K562 (cell line): Measurements from ENCODE around the gene PDLIM7. TPM values are rescaled to one million over a fixed set of nuclear protein-coding genes. Genes with fewer than 3 reads are reported as not detected.

ENCODE experiments used
- BRF1 ChIP-seq: IDR thresholded peaks from 3 replicates; pipeline ENCODE4 v1.6.1; 2011; ENCODE audit warnings: borderline replicate concordance, mild to moderate bottlenecking; ENCODE audit not compliant: insufficient read length; ENCODE audit errors: extremely low read depth
- KLF13 ChIP-seq: fragments of 450-650 bp; IDR thresholded peaks from 2 replicates; pipeline ENCODE4 v1.6.1; 2016; ENCODE audit warnings: missing genetic modification characterization, low read depth, mild to moderate bottlenecking, missing compliant biosample characterization, moderate library complexity, borderline replicate concordance
- RB1 ChIP-seq: fragments of 450-650 bp; IDR thresholded peaks from 2 replicates; pipeline ENCODE4 v1.6.1; 2017; ENCODE audit warnings: low read depth, mild to moderate bottlenecking
- RBM34 ChIP-seq: fragments of 200-400 bp; formaldehyde crosslinking; IDR thresholded peaks from 2 replicates; pipeline ENCODE4 v1.6.1; 2018; ENCODE audit warnings: low read length, borderline replicate concordance; ENCODE audit not compliant: insufficient read depth
- TAF7 ChIP-seq: fragments of 450-650 bp; IDR thresholded peaks from 2 replicates; pipeline ENCODE4 v1.6.1; 2016; ENCODE audit warnings: missing genetic modification characterization, missing compliant biosample characterization
- ZBTB17 ChIP-seq: fragments of 450-650 bp; formaldehyde crosslinking; IDR thresholded peaks from 2 replicates; pipeline ENCODE4 v1.4.0; 2020; ENCODE audit warnings: mild to moderate bottlenecking
- polyA plus RNA-seq, 8 experiments: library from polyadenylated mRNA; depleted of rRNA in 4 of 8; stranded (reverse) in 5 of 8; unstranded in 3 of 8; fragments of >200 nt; fragmentation: Nextera tagmentation in 2 of 8; fragmentation: Illumina TruSeq in 1 of 8; extraction: Ambion mirVana in 2 of 8; extraction: Trizol in 1 of 8; gene quantifications; 2 replicates each; pipeline versions ENCODE4 v1.2.1 to v1.2.3, GENCODE V29; 2011 to 2014; ENCODE audit warnings: inconsistent platforms in 1 of 8, missing spikeins in 1 of 8
- total RNA-seq, 7 experiments: library from RNA; depleted of rRNA in 6 of 7; stranded (reverse); fragments of >200 nt in 6 of 7; fragmentation: Illumina TruSeq in 2 of 7; extraction: Trizol in 2 of 7; gene quantifications; 2 replicates each; pipeline versions ENCODE4 v1.2.1 to v1.2.3, GENCODE V29; 2011 to 2021; ENCODE audit warnings: low replicate concordance in 1 of 7
- TF ChIP-seq, protein P1 (sequence below): fragments of 450-650 bp; IDR thresholded peaks from 2 replicates; pipeline ENCODE4 v1.6.1; 2017; ENCODE audit warnings: mild to moderate bottlenecking, moderate library complexity
- TF ChIP-seq, protein P2 (sequence below): IDR thresholded peaks from 2 replicates; pipeline ENCODE4 v1.6.1; 2012; ENCODE audit warnings: low read depth, low read length, improper control_type of control experiment, borderline replicate concordance
- TF ChIP-seq, protein P3 (sequence below): sonication (generic); formaldehyde crosslinking; IDR thresholded peaks from 2 replicates; pipeline ENCODE4 v1.8.0; 2023; ENCODE audit warnings: mild to moderate bottlenecking, missing genetic modification reagents
- TF ChIP-seq, protein P4 (sequence below): fragments of 450-650 bp; formaldehyde crosslinking; IDR thresholded peaks from 2 replicates; pipeline ENCODE4 v1.4.0; 2022; ENCODE audit warnings: missing genetic modification characterization
- TF ChIP-seq, protein P5 (sequence below): fragments of 150-350 bp; conservative IDR thresholded peaks from 2 replicates; pipeline ENCODE4 v1.6.1; 2014; ENCODE audit warnings: low read length

The PDLIM7 gene
- total and polyA plus RNA-seq, 9 of the 15 experiments (the other 6 are each of a cell fraction or from before 2014, with no cell fraction given), result 2.1 to 124 (median 32.6) TPM

DNA sequence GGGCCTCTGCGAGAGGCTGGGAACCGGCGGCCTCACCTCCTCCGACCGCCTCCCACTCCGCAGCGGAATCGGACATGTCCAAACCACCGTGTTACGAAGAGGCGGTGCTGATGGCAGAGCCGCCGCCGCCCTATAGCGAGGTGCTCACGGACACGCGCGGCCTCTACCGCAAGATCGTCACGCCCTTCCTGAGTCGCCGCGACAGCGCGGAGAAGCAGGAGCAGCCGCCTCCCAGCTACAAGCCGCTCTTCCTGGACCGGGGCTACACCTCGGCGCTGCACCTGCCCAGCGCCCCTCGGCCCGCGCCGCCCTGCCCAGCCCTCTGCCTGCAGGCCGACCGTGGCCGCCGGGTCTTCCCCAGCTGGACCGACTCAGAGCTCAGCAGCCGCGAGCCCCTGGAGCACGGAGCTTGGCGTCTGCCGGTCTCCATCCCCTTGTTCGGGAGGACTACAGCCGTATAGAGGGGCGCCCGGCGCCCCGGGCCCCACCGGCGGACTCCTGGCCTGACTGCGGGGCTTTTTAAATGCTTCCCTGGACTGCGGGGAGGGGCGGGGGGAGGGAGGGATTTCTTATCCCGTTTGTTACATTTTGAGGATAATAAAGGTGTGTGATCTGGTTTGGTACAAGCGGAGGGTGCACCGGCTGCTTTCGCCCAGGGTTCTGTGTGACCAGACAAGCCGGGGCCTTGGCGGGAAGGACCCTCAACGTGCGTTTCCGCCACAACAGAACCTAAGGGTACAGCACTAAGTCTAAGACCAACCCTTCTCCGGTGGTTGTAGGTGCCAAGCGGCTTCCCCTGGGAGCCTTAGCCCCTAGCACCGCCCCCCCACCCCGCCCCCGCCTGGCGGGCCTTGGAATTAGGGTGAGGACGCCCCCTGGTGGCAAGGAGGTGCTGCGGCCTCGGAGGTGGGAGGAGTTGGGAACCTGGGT, 41.5 kb downstream of the PDLIM7 start (continued):
- TF ChIP-seq, protein P1, sequence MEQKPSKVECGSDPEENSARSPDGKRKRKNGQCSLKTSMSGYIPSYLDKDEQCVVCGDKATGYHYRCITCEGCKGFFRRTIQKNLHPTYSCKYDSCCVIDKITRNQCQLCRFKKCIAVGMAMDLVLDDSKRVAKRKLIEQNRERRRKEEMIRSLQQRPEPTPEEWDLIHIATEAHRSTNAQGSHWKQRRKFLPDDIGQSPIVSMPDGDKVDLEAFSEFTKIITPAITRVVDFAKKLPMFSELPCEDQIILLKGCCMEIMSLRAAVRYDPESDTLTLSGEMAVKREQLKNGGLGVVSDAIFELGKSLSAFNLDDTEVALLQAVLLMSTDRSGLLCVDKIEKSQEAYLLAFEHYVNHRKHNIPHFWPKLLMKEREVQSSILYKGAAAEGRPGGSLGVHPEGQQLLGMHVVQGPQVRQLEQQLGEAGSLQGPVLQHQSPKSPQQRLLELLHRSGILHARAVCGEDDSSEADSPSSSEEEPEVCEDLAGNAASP, result no peak
- TF ChIP-seq RBM34 (0 out of 2 replicates have a peak, but pooled peaks have one; percentile 68), BRF1 (no peak), TAF7 (tag) (no peak), RB1 (peak; percentile 21), KLF13 (tag) (no peak), ZBTB17 (CRISPR knock-in tag) (no peak)
- TF ChIP-seq, protein P2, sequence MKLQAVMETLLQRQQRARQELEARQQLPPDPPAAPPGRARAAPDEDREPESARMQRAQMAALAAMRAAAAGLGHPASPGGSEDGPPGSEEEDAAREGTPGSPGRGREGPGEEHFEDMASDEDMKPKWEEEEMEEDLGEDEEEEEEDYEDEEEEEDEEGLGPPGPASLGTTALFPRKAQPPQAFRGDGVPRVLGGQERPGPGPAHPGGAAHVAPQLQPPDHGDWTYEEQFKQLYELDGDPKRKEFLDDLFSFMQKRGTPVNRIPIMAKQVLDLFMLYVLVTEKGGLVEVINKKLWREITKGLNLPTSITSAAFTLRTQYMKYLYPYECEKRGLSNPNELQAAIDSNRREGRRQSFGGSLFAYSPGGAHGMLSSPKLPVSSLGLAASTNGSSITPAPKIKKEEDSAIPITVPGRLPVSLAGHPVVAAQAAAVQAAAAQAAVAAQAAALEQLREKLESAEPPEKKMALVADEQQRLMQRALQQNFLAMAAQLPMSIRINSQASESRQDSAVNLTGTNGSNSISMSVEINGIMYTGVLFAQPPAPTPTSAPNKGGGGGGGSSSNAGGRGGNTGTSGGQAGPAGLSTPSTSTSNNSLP, result no peak
- TF ChIP-seq, protein P3, sequence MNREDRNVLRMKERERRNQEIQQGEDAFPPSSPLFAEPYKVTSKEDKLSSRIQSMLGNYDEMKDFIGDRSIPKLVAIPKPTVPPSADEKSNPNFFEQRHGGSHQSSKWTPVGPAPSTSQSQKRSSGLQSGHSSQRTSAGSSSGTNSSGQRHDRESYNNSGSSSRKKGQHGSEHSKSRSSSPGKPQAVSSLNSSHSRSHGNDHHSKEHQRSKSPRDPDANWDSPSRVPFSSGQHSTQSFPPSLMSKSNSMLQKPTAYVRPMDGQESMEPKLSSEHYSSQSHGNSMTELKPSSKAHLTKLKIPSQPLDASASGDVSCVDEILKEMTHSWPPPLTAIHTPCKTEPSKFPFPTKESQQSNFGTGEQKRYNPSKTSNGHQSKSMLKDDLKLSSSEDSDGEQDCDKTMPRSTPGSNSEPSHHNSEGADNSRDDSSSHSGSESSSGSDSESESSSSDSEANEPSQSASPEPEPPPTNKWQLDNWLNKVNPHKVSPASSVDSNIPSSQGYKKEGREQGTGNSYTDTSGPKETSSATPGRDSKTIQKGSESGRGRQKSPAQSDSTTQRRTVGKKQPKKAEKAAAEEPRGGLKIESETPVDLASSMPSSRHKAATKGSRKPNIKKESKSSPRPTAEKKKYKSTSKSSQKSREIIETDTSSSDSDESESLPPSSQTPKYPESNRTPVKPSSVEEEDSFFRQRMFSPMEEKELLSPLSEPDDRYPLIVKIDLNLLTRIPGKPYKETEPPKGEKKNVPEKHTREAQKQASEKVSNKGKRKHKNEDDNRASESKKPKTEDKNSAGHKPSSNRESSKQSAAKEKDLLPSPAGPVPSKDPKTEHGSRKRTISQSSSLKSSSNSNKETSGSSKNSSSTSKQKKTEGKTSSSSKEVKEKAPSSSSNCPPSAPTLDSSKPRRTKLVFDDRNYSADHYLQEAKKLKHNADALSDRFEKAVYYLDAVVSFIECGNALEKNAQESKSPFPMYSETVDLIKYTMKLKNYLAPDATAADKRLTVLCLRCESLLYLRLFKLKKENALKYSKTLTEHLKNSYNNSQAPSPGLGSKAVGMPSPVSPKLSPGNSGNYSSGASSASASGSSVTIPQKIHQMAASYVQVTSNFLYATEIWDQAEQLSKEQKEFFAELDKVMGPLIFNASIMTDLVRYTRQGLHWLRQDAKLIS (CRISPR knock-in tag), result 0 out of 2 replicates have a peak, but pooled peaks have one; percentile 82
- TF ChIP-seq, protein P4, sequence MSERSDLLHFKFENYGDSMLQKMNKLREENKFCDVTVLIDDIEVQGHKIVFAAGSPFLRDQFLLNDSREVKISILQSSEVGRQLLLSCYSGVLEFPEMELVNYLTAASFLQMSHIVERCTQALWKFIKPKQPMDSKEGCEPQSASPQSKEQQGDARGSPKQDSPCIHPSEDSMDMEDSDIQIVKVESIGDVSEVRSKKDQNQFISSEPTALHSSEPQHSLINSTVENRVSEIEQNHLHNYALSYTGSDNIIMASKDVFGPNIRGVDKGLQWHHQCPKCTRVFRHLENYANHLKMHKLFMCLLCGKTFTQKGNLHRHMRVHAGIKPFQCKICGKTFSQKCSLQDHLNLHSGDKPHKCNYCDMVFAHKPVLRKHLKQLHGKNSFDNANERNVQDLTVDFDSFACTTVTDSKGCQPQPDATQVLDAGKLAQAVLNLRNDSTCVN (CRISPR knock-in tag), result no peak
- TF ChIP-seq, protein P5, sequence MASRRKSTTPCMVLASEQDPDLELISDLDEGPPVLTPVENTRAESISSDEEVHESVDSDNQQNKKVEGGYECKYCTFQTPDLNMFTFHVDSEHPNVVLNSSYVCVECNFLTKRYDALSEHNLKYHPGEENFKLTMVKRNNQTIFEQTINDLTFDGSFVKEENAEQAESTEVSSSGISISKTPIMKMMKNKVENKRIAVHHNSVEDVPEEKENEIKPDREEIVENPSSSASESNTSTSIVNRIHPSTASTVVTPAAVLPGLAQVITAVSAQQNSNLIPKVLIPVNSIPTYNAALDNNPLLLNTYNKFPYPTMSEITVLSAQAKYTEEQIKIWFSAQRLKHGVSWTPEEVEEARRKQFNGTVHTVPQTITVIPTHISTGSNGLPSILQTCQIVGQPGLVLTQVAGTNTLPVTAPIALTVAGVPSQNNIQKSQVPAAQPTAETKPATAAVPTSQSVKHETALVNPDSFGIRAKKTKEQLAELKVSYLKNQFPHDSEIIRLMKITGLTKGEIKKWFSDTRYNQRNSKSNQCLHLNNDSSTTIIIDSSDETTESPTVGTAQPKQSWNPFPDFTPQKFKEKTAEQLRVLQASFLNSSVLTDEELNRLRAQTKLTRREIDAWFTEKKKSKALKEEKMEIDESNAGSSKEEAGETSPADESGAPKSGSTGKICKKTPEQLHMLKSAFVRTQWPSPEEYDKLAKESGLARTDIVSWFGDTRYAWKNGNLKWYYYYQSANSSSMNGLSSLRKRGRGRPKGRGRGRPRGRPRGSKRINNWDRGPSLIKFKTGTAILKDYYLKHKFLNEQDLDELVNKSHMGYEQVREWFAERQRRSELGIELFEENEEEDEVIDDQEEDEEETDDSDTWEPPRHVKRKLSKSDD, result 0 out of 2 replicates have a peak, but pooled peaks have one; percentile 47
